ENCODE results near the gene DUSP12.
"Not testable (repeated sequence)": the region's sequence is repeated elsewhere in the genome, so short reads cannot be mapped to it uniquely, and the experiment has no call there.

DUSP12 gene

GRCh38 chr1:161749509-161750407, at the start of gene DUSP12:
TSS of gene DUSP12 (plus strand) at chr1:161749786. CDS start at chr1:161749802, 16 bp downstream.
- in situ Hi-C loops (cut with MboI; ENCODE audit: low sequenced_read_pairs), result no loop called here

GRCh38 chr1:161702250-161702649, 47.3 kb upstream of the DUSP12 start:
- in situ Hi-C loops (cut with MboI; ENCODE audit: low sequenced_read_pairs), result no loop called here

- in situ Hi-C loops (cut with MboI; ENCODE audit: low sequenced_read_pairs), result no loop called here
Observed at GRCh38 chr1:161705537-161705936, 44.0 kb upstream of the DUSP12 start.

- in situ Hi-C loops (cut with MboI; ENCODE audit: low sequenced_read_pairs), result no loop called here
Observed at GRCh38 chr1:161706113-161706481, 43.5 kb upstream of the DUSP12 start.

- in situ Hi-C loops (cut with MboI; ENCODE audit: low sequenced_read_pairs), result no loop called here
Observed at GRCh38 chr1:161706482-161707347, 42.9 kb upstream of the DUSP12 start, which contains the start of gene FCRLA. TSS of gene FCRLA (plus strand) at chr1:161707229. CDS start at chr1:161707265, 36 bp downstream.

- in situ Hi-C loops (cut with MboI; ENCODE audit: low sequenced_read_pairs), result no loop called here
Observed at GRCh38 chr1:161707503-161707902, 42.1 kb upstream of the DUSP12 start.

- in situ Hi-C loops (cut with MboI; ENCODE audit: low sequenced_read_pairs), result no loop called here
Observed at GRCh38 chr1:161709373-161709772, 40.2 kb upstream of the DUSP12 start.

- in situ Hi-C loops (cut with MboI; ENCODE audit: low sequenced_read_pairs), result no loop called here
Observed at GRCh38 chr1:161710560-161710959, 39.0 kb upstream of the DUSP12 start.

- in situ Hi-C loops (cut with MboI; ENCODE audit: low sequenced_read_pairs), result no loop called here
Observed at GRCh38 chr1:161718559-161719324, 30.8 kb upstream of the DUSP12 start.

GRCh38 chr1:161719325-161719611, 30.3 kb upstream of the DUSP12 start:
- in situ Hi-C loops (cut with MboI; ENCODE audit: low sequenced_read_pairs), result no loop called here

- in situ Hi-C loops (cut with MboI; ENCODE audit: low sequenced_read_pairs), result no loop called here
Observed at GRCh38 chr1:161720422-161720821, 29.2 kb upstream of the DUSP12 start.

GRCh38 chr1:161720956-161721737, 28.4 kb upstream of the DUSP12 start, which contains the start of gene FCRLB:
TSS of gene FCRLB (plus strand) at chr1:161721544. CDS start at chr1:161722673, 1,129 bp downstream.
- in situ Hi-C loops (cut with MboI; ENCODE audit: low sequenced_read_pairs), result no loop called here

- in situ Hi-C loops (cut with MboI; ENCODE audit: low sequenced_read_pairs), result no loop called here
Observed at GRCh38 chr1:161721738-161722343, 27.7 kb upstream of the DUSP12 start.

- in situ Hi-C loops (cut with MboI; ENCODE audit: low sequenced_read_pairs), result no loop called here
Observed at GRCh38 chr1:161722406-161722805, 27.2 kb upstream of the DUSP12 start.

GRCh38 chr1:161723459-161724141, 26.0 kb upstream of the DUSP12 start:
- in situ Hi-C loops (cut with MboI; ENCODE audit: low sequenced_read_pairs), result no loop called here

GRCh38 chr1:161725258-161725907, 24.2 kb upstream of the DUSP12 start:
- in situ Hi-C loops (cut with MboI; ENCODE audit: low sequenced_read_pairs), result not testable (repeated sequence)

- in situ Hi-C loops (cut with MboI; ENCODE audit: low sequenced_read_pairs), result no loop called here
Observed at GRCh38 chr1:161725908-161726472, 23.6 kb upstream of the DUSP12 start.

GRCh38 chr1:161726473-161727255, 22.9 kb upstream of the DUSP12 start:
- in situ Hi-C loops (cut with MboI; ENCODE audit: low sequenced_read_pairs), result no loop called here

All from hTERT RPE-1 (cell line).